Measurements from ENCODE around the gene SPANXN3.
"Not testable (repeated sequence)": the region's sequence is repeated elsewhere in the genome, so short reads cannot be mapped to it uniquely, and the experiment has no call there.

Gene SPANXN3

GRCh38 chrX:143517375-143517774 is at the start of gene SPANXN3:
SPANXN3 (minus strand) TSS chrX:143517475; CDS start chrX:143517391, 84 bp downstream.
- DNase-seq (ENCODE audit: low spot score); in situ Hi-C loops (cut with MboI; ENCODE audit: low pct_unique_long_range_greater_than_20kb, low sequenced_read_pairs, unreplicated experiment): not testable (repeated sequence)

GRCh38 chrX:143536176-143536575 is 18.9 kb upstream of the SPANXN3 start:
- no peak for TF ChIP-seq CTCF (IDR thresholded peaks at IDR 0.05; ENCODE audit: extremely low read depth, insufficient read depth, missing control alignments)
- in situ Hi-C loops (cut with MboI; ENCODE audit: low pct_unique_long_range_greater_than_20kb, low sequenced_read_pairs, unreplicated experiment), result no loop called here
- DNase-seq (ENCODE audit: low spot score), result no peak

GRCh38 chrX:143502196-143502595 is 15.1 kb downstream of the SPANXN3 start:
- DNase-seq (ENCODE audit: low spot score); in situ Hi-C loops (cut with MboI; ENCODE audit: low pct_unique_long_range_greater_than_20kb, low sequenced_read_pairs, unreplicated experiment): not testable (repeated sequence)

GRCh38 chrX:143500751-143501150 is 16.5 kb downstream of the SPANXN3 start:
- no peak for DNase-seq (ENCODE audit: low spot score)
- in situ Hi-C loops (cut with MboI; ENCODE audit: low pct_unique_long_range_greater_than_20kb, low sequenced_read_pairs, unreplicated experiment), result no loop called here
- no peak for TF ChIP-seq CTCF (IDR thresholded peaks at IDR 0.05; ENCODE audit: extremely low read depth, insufficient read depth, missing control alignments)

GRCh38 chrX:143486105-143486504 is 31.2 kb downstream of the SPANXN3 start:
- in situ Hi-C loops (cut with MboI; ENCODE audit: low pct_unique_long_range_greater_than_20kb, low sequenced_read_pairs, unreplicated experiment), result no loop called here
- DNase-seq (ENCODE audit: low spot score), result no peak
- TF ChIP-seq CTCF (IDR thresholded peaks at IDR 0.05; ENCODE audit: extremely low read depth, insufficient read depth, missing control alignments), result no peak

- DNase-seq (ENCODE audit: low spot score), result no peak
- in situ Hi-C loops (cut with MboI; ENCODE audit: low pct_unique_long_range_greater_than_20kb, low sequenced_read_pairs, unreplicated experiment), result no loop called here
- TF ChIP-seq CTCF (IDR thresholded peaks at IDR 0.05; ENCODE audit: extremely low read depth, insufficient read depth, missing control alignments), result no peak
Observed at GRCh38 chrX:143476751-143477150, 40.5 kb downstream of the SPANXN3 start.

- no peak for DNase-seq (ENCODE audit: low spot score)
- no peak for TF ChIP-seq CTCF (IDR thresholded peaks at IDR 0.05; ENCODE audit: extremely low read depth, insufficient read depth, missing control alignments)
- in situ Hi-C loops (cut with MboI; ENCODE audit: low pct_unique_long_range_greater_than_20kb, low sequenced_read_pairs, unreplicated experiment), result no loop called here
Observed at GRCh38 chrX:143472347-143472938, 44.8 kb downstream of the SPANXN3 start.

GRCh38 chrX:143466130-143466529 is 51.1 kb downstream of the SPANXN3 start:
- in situ Hi-C loops (cut with MboI; ENCODE audit: low pct_unique_long_range_greater_than_20kb, low sequenced_read_pairs, unreplicated experiment), result no loop called here
- TF ChIP-seq CTCF (IDR thresholded peaks at IDR 0.05; ENCODE audit: extremely low read depth, insufficient read depth, missing control alignments), result no peak
- no peak for DNase-seq (ENCODE audit: low spot score)
